Measurements from ENCODE around the gene EIF3C. TPM values are rescaled to one million over a fixed set of nuclear protein-coding genes. Genes with fewer than 3 reads are reported as not detected.
"Not testable (repeated sequence)": the region's sequence is repeated elsewhere in the genome, so short reads cannot be mapped to it uniquely, and the experiment has no call there.

Gene EIF3C
- total RNA-seq (2014; rRNA removed; shearing (Covaris generic)): 105 and 108 TPM in 2 replicates
- 515 and 533 TPM in 2 replicates for polyA plus RNA-seq (2016; fragmentation: Nextera tagmentation; extraction: Ambion mirVana)

- H3K4me2 ChIP-seq (ENCODE audit: unreplicated experiment); in situ Hi-C loops (cut with MboI); H2AFZ ChIP-seq; H3K9me2 ChIP-seq (ENCODE audit: insufficient read depth); H3K9me3 ChIP-seq (ENCODE audit: low read depth); H3K4me3 ChIP-seq; H3K9ac ChIP-seq; DNase-seq; H3K79me2 ChIP-seq (ENCODE audit: insufficient read depth); H3F3A ChIP-seq (ENCODE audit: insufficient read depth); H3K36me3 ChIP-seq (ENCODE audit: low read depth); H3K4me1 ChIP-seq (ENCODE audit: insufficient read depth); H3K27ac ChIP-seq; H4K20me1 ChIP-seq (ENCODE audit: insufficient read depth); H3K27me3 ChIP-seq (replicated peaks; ENCODE audit: insufficient read depth): not testable (repeated sequence)
- WGBS, 2 experiments (ENCODE audit: low coverage in 1 of 2, low lambda C conversion rate in 2 of 2, missing lambda C conversion rate in 2 of 2): no CpG with 5 or more reads among the region's 66 CpGs
These were observed at the start of gene EIF3C for GRCh38 chr16:28711220-28712083. TSS of gene EIF3C (plus strand) at chr16:28711464. CDS start at chr16:28711687, 223 bp downstream.

- H3K36me3 ChIP-seq (ENCODE audit: low read depth); H3K4me3 ChIP-seq; DNase-seq; H3K4me1 ChIP-seq (ENCODE audit: insufficient read depth); H3K9ac ChIP-seq; H2AFZ ChIP-seq; H3K27ac ChIP-seq; H3K27me3 ChIP-seq (replicated peaks; ENCODE audit: insufficient read depth); H4K20me1 ChIP-seq (ENCODE audit: insufficient read depth); H3K79me2 ChIP-seq (ENCODE audit: insufficient read depth); H3K4me2 ChIP-seq (ENCODE audit: unreplicated experiment); H3K9me3 ChIP-seq (ENCODE audit: low read depth); H3K9me2 ChIP-seq (ENCODE audit: insufficient read depth); in situ Hi-C loops (cut with MboI); H3F3A ChIP-seq (ENCODE audit: insufficient read depth): not testable (repeated sequence)
- 85 to 93% methylated on average over 9 to 12 of the region's 25 CpGs for WGBS, 2 experiments (ENCODE audit: low coverage in 1 of 2, low lambda C conversion rate in 2 of 2, missing lambda C conversion rate in 2 of 2)
These were observed 45.0 kb upstream of the EIF3C start for GRCh38 chr16:28666264-28666663.

GRCh38 chr16:28667480-28667879 is 43.8 kb upstream of the EIF3C start:
- H3K27ac ChIP-seq; H3K4me2 ChIP-seq (ENCODE audit: unreplicated experiment); H3K79me2 ChIP-seq (ENCODE audit: insufficient read depth); H4K20me1 ChIP-seq (ENCODE audit: insufficient read depth); H3K9me3 ChIP-seq (ENCODE audit: low read depth); H2AFZ ChIP-seq; in situ Hi-C loops (cut with MboI); H3K9ac ChIP-seq; H3K4me1 ChIP-seq (ENCODE audit: insufficient read depth); H3K36me3 ChIP-seq (ENCODE audit: low read depth); H3K27me3 ChIP-seq (replicated peaks; ENCODE audit: insufficient read depth); H3K9me2 ChIP-seq (ENCODE audit: insufficient read depth); DNase-seq; H3F3A ChIP-seq (ENCODE audit: insufficient read depth); H3K4me3 ChIP-seq: not testable (repeated sequence)
- no CpG with 5 or more reads among the region's 7 CpGs for WGBS, 2 experiments (ENCODE audit: low coverage in 1 of 2, low lambda C conversion rate in 2 of 2, missing lambda C conversion rate in 2 of 2)

GRCh38 chr16:28668199-28668598 is 43.1 kb upstream of the EIF3C start:
- H3K9ac ChIP-seq; H3K4me2 ChIP-seq (ENCODE audit: unreplicated experiment); H3K36me3 ChIP-seq (ENCODE audit: low read depth); H3K4me1 ChIP-seq (ENCODE audit: insufficient read depth); in situ Hi-C loops (cut with MboI); H2AFZ ChIP-seq; H3K9me3 ChIP-seq (ENCODE audit: low read depth); H3F3A ChIP-seq (ENCODE audit: insufficient read depth); H4K20me1 ChIP-seq (ENCODE audit: insufficient read depth); DNase-seq; H3K9me2 ChIP-seq (ENCODE audit: insufficient read depth); H3K27ac ChIP-seq; H3K79me2 ChIP-seq (ENCODE audit: insufficient read depth); H3K27me3 ChIP-seq (replicated peaks; ENCODE audit: insufficient read depth); H3K4me3 ChIP-seq: not testable (repeated sequence)
- no CpG with 5 or more reads among the region's 4 CpGs for WGBS, 2 experiments (ENCODE audit: low coverage in 1 of 2, low lambda C conversion rate in 2 of 2, missing lambda C conversion rate in 2 of 2)

GRCh38 chr16:28688327-28688952 is 22.8 kb upstream of the EIF3C start:
- H3K9ac ChIP-seq; H3K4me3 ChIP-seq; H2AFZ ChIP-seq; H3K9me3 ChIP-seq (ENCODE audit: low read depth); in situ Hi-C loops (cut with MboI); H3K36me3 ChIP-seq (ENCODE audit: low read depth); H3K4me1 ChIP-seq (ENCODE audit: insufficient read depth); H3K27ac ChIP-seq; H3K9me2 ChIP-seq (ENCODE audit: insufficient read depth); H3K4me2 ChIP-seq (ENCODE audit: unreplicated experiment); H3K79me2 ChIP-seq (ENCODE audit: insufficient read depth); H4K20me1 ChIP-seq (ENCODE audit: insufficient read depth); H3F3A ChIP-seq (ENCODE audit: insufficient read depth); H3K27me3 ChIP-seq (replicated peaks; ENCODE audit: insufficient read depth); DNase-seq: not testable (repeated sequence)
- WGBS, 2 experiments (ENCODE audit: low coverage in 1 of 2, low lambda C conversion rate in 2 of 2, missing lambda C conversion rate in 2 of 2): no CpG with 5 or more reads among the region's 10 CpGs

- H3K79me2 ChIP-seq (ENCODE audit: insufficient read depth); in situ Hi-C loops (cut with MboI); H3K9ac ChIP-seq; H3K9me2 ChIP-seq (ENCODE audit: insufficient read depth); DNase-seq; H3K4me2 ChIP-seq (ENCODE audit: unreplicated experiment); H3K36me3 ChIP-seq (ENCODE audit: low read depth); H3K27ac ChIP-seq; H3K4me1 ChIP-seq (ENCODE audit: insufficient read depth); H3K9me3 ChIP-seq (ENCODE audit: low read depth); H3F3A ChIP-seq (ENCODE audit: insufficient read depth); H2AFZ ChIP-seq; H4K20me1 ChIP-seq (ENCODE audit: insufficient read depth); H3K27me3 ChIP-seq (replicated peaks; ENCODE audit: insufficient read depth); H3K4me3 ChIP-seq: not testable (repeated sequence)
- WGBS, 2 experiments (ENCODE audit: low coverage in 1 of 2, low lambda C conversion rate in 2 of 2, missing lambda C conversion rate in 2 of 2): no CpG with 5 or more reads among the region's 13 CpGs
These were observed 21.8 kb upstream of the EIF3C start for GRCh38 chr16:28689425-28689824.

GRCh38 chr16:28691722-28692121 is 19.5 kb upstream of the EIF3C start:
- H3K36me3 ChIP-seq (ENCODE audit: low read depth); H3K79me2 ChIP-seq (ENCODE audit: insufficient read depth); H3K27me3 ChIP-seq (replicated peaks; ENCODE audit: insufficient read depth); H3K27ac ChIP-seq; H3K9ac ChIP-seq; H3F3A ChIP-seq (ENCODE audit: insufficient read depth); H4K20me1 ChIP-seq (ENCODE audit: insufficient read depth); H3K4me2 ChIP-seq (ENCODE audit: unreplicated experiment); H3K4me3 ChIP-seq; H3K9me3 ChIP-seq (ENCODE audit: low read depth); H3K4me1 ChIP-seq (ENCODE audit: insufficient read depth); H3K9me2 ChIP-seq (ENCODE audit: insufficient read depth); in situ Hi-C loops (cut with MboI); DNase-seq; H2AFZ ChIP-seq: not testable (repeated sequence)
- WGBS, 2 experiments (ENCODE audit: low coverage in 1 of 2, low lambda C conversion rate in 2 of 2, missing lambda C conversion rate in 2 of 2): 82 to 84% methylated on average over 3 of the region's 4 CpGs

Data from GM23248 (cell line).